Fibroblast of villous mesenchyme (primary cell): Measurements from ENCODE around the gene TMEM164. TPM values are rescaled to one million over a fixed set of nuclear protein-coding genes. Genes with fewer than 3 reads are reported as not detected.

Experiments
- DNase-seq: peaks from one replicate; pipeline ENCODE4 v3.0.0-alpha.2; 2010; ENCODE audit warnings: low read depth
- H3K4me3 ChIP-seq: 2 replicates; pipeline ENCODE4 v1.5.1; 2011; ENCODE audit warnings: low read depth, mild to moderate bottlenecking, low read length
- CTCF ChIP-seq: IDR thresholded peaks from 2 replicates; pipeline ENCODE4 v1.5.1; 2012; ENCODE audit warnings: low read depth, mild to moderate bottlenecking, low read length; ENCODE audit not compliant: insufficient read depth
- total RNA-seq: library from RNA; depleted of rRNA; stranded (reverse); fragments of >200 nt; gene quantifications from 2 replicates; pipeline ENCODE4 v1.2.3, GENCODE V29; 2012

Gene TMEM164
- 11.7 and 12.2 TPM in 2 replicates for total RNA-seq

GRCh38 chrX:110002300-110003166 lies at the start of gene TMEM164:
Gene TMEM164, plus strand, starts transcription at chrX:110003114. Its CDS starts 661 bp downstream, at chrX:110003775.
- DNase-seq, result peak; percentile 78
- TF ChIP-seq CTCF, result no peak
- peak within 1 kb of the TSS; percentile 73 for H3K4me3 ChIP-seq

GRCh38 chrX:109954333-109954732 lies 48.6 kb upstream of the TMEM164 start:
- no peak for TF ChIP-seq CTCF
- no peak for DNase-seq
- H3K4me3 ChIP-seq, result no peak overlapping the region

- no peak for DNase-seq
- no peak for TF ChIP-seq CTCF
- H3K4me3 ChIP-seq, result no peak overlapping the region
These were observed 48.0 kb upstream of the TMEM164 start for GRCh38 chrX:109954955-109955354.

GRCh38 chrX:109958266-109958665 lies 44.6 kb upstream of the TMEM164 start:
- H3K4me3 ChIP-seq, result no peak overlapping the region
- no peak for TF ChIP-seq CTCF
- no peak for DNase-seq

GRCh38 chrX:109959356-109959871 lies 43.5 kb upstream of the TMEM164 start:
- H3K4me3 ChIP-seq, result no peak overlapping the region
- DNase-seq, result no peak
- no peak for TF ChIP-seq CTCF

GRCh38 chrX:109964390-109964789 lies 38.5 kb upstream of the TMEM164 start:
- no peak for DNase-seq
- no peak overlapping the region for H3K4me3 ChIP-seq
- TF ChIP-seq CTCF, result no peak

GRCh38 chrX:109966246-109966645 lies 36.7 kb upstream of the TMEM164 start:
- DNase-seq, result peak; percentile 12
- TF ChIP-seq CTCF, result no peak
- H3K4me3 ChIP-seq, result no peak overlapping the region
